ENCODE measurements around the gene CEP63.

CEP63 gene

DNA sequence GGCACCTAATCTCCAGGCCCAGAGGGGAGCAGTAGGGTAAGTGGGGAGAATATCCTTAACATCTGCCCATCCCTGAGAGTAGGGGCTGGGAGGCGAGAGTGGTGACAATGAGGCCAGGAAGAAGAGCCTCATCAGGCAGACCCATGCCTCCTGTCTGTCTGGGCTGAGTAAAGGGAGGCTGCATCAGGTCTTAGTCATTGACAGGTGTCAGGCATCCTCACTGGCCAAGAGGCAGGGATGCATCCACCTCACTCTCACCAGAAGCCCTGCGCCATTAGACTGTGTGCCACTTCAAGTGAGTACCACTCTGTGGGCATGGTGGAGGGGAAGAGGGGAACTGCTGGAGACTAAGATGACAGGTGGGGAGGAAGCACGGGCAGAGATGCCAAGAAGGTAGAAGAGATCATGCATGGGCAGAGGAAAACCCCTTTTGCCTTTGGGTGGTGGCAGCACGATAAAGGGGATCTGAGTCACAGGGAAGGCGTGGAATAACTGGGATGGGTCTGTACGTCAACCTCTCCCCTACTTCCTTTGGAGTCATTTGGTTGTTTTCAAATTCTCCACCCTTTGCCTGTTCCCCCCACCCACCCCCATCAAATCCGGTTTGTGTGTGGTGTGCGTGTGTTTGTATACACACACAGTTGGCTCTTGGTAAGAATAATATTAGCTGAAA is 14.2 kb upstream of the CEP63 start:
- DNase-seq = no peak

DNA sequence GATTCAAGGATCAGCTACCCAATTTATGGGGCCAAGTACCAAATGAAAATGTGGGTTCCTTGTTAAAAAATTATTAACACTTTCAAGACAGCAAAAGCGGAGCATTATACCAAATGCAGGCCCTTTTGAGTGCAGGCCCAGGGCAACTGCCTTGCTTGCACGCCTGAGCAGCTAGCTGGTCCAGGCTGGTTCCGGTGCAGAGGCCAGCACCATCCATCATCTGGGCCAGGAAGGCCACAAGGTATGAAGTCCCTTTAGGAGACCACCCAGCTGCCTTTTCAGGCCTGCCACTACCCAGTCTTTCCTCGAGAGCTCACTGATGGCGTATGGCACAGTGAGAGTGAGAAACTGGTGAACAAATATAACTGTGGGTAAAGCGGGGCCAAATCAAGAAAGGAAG is 13.0 kb upstream of the CEP63 start:
- no peak for DNase-seq

DNA sequence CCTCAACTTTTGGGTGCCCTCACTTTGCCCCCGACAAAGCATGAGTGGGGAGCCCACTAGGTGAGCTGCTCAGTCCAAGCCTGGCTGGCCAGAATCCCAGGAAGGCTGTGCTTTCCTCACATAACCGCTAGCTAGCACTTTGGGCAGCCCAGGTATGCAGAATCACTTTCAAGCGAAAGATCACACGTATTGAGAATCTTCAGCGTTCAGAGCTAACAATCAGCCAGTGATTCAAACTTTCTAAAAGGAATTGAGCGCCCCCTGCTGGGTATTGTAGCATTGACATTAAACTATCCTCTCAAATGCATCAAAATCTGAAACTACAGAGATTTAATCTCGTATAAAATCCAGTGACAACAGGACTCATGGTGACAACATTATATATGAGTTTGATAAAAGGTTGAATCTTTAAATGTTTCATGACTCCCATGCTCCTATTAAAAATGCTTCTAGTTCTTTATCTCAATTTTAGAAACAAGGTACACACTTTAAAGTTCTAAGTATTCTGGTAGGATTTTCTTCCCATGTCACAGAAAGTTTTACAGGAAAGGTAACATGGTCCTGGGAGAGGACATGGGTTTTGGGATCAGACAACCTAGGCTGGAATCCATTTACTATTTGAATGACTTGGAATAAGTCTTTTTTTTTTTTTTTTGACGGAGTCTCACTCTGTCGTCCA is 11.8 kb upstream of the CEP63 start:
- peak; percentile 77 for DNase-seq

DNA sequence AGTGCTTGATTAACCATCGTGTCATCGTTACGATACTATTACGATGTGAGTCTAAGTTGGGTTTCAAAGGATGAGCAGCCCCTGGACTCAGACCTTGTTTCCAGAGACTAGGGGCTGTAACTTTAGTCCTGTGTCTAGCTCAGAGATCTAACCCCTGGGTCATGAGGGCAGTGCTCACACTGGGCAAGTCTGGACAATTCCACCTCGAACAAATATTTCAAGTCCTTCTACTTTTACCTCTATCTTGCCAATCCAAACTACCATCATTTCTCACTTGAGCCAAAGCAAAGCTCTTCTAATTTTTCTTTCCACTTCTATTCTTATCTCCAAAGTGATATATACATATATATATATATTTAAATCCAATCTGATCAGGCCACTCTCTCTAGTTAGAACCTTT is 10.9 kb upstream of the CEP63 start:
- no peak for DNase-seq

DNA sequence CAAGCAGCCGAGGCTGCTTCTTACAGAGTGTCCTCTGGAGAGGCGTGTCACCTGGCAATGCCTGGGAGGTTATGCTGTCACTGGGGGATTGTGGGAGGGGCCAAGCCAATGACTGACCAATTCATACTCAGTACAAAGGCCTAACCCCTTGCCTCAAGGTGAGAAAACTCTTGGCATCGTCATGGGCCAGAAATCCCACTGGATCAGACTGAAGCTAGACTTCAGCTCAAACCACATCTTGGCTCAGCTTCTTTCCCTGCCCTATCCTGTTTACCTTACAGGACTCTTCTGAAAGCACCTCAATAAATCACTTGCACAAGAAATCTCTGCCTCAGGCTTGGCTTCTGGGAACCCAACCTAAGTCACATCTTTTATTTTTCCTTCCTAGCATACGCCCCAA is 9.6 kb upstream of the CEP63 start:
- no peak for DNase-seq

DNA sequence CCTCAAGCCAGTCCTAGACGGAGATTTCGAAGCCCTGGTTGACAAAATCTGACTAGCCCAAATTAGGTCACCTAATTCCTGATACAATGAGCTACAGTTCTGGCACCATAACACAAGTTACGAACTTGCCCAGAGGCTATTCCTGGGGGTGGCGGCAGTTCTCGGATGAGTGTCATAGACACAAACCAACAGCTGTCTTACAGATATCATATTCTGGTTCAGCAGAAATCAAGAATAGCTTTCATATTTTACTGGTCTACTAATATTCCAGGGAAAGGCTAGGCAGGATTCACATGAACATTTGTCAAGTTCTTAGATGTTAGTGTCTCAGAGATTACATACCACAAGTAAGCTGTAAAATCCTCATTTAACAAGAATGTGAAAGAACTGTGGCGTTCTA is 8.9 kb upstream of the CEP63 start:
- DNase-seq = no peak

DNA sequence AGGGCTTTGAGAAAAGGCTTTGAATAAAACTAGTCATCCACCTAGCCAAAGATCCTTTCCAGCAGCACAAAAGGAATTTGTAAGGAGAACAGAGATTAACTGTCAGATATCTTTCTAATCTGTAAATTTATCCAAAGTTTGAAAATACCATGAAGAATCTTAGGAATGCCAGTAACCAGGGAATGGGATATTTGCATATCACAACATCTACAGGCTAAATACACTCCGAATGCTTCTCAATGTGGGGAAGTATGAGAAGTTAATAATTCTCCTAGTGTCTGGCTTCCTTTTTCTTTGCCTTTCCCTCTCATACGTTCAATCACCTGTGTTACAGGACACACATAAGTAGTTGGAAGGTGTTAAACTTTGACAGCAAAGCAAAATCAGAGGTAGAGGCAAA is 7.9 kb upstream of the CEP63 start:
- DNase-seq = no peak

DNA sequence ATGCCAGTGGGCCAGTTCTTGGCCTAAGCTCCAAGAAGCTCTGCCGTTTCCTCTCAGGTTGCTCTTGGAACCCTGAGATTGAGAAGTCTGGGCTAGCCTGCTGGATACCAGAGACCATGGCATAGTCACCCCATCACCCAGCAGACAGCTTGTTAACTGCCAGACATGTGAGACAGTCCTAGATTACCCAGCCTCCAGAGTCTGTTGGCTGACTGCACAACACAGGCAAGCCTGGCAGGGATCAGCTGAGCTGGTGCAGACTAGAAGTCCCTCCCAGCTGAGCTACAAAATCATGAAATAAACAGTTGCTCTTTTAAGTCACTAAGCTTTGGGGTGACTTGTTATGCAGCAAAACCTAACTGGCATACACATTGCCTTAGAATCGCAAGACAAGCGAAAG is 5.3 kb upstream of the CEP63 start:
- DNase-seq = no peak

DNA sequence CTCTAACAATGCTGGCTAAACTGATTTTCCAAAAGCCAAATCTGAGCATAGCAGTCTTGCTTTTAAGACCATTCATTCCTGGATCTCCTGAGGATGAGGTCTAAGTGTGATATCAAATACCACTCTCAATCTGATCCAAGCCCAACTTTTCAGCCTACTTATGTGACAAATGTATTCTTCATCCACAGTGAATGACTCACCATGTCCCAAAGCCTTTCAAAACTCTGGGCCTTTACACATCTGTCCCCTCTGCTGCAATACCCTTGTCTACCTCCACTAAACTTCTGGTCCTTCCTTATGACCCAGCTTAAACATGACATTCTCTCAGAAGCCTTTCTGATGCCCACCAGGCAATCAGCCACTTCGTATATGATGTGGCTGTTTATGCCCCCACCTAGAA is 4.7 kb upstream of the CEP63 start:
- no peak for DNase-seq

DNA sequence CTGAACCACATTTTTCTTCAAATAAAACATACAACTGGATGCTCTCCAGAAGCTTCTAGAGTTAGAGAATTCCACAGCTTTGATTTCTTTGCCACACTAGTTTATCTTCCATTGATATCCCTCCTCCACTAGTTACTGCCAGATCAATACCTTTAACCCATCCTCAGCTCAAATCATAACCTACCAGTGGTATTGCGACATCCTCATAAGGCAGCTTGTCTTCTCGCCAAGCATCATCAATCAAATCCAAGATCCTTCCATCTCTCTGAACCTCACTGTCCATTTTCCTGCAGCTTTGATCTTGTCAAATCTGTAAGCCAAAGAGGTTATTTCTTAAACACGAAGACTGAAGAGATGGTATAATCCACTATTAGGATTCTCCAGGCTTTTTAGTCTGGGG is 3.2 kb upstream of the CEP63 start:
- DNase-seq = no peak

DNA sequence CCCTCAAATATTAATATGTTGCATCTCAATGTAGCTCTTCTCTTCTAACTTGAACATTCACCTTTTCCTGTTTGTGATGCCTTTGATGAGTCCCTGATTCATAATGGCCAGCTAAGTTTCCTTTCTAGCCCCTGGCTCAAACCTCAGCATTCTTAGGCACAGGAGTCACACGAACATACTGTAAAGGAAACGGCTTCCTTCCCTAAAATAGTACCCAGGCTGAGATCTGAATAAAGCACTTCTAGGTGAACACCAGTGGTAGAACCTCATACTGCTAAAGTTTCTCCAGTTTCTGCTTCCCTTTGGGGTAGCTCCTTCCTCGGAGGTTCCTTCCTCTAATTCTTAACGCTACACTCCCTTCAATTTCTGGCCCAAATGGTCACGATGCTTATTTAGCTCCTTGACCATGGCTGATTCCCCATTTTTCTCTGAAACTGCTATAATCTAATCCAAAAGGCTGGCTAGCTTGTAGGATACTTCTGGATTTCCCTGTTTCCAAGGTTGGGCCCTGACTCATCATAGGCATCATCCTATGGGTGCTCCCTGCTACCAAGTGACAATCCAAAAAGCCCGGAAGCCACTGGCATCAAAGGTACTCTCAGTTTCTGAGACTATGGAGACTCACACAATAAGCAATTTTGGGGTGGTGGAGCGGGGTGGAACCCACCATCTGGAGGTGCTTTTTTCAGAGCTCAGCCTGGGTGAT is 2.5 kb upstream of the CEP63 start:
- no peak for DNase-seq

DNA sequence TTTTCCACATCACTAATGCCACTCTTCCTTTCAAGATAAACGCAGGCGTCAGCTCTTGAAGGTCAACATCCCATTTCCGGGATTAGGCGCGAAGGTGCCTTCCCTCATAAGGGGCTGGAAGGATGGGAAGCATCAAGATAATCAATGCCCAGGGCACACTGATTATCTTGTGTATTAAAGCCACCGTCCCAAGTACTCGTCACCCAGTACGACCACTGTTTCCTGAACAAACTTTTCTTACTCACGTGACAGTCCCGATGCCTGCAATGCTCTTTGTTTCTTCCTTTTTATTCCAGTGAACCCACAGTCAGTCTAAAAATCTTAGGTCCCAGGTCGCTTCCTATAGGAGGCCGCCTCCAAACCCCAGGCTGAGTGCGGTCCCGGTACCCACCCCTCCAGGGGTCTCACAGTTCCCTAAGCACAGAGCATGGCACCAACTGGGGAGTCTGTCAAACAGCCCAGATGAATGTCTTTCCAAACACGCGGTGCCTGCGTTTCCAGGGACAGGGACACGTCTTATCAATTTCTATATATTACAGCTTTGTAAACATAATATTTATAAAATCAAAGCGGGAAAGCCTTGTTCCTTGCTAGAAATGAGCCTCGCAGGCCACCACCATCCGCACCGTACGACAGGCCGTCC is 661 bp upstream of the CEP63 start:
- peak; percentile 69 for DNase-seq

DNA sequence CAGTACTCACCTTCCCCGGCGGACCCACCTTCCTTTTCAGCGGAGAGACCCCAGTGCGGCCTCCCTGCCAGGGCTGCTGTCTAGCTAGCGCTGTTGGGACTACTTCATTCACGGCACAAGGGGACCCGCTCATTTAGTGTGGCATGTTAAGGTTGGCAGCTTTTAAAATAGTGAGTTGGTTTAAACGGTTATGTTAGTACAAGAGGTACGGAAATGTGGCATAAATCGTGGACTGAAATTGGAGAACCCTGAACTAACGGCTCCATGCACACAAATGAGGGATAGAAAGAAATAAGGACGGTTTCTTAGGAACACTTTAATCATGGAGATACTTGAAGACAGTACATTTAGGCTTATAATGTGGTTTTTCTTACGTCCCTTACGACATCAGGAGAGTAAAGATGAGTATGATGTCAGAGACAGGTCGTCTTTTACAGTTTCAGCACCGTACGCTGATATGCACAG is 752 bp downstream of the CEP63 start:
- peak; percentile 88 for DNase-seq

DNA sequence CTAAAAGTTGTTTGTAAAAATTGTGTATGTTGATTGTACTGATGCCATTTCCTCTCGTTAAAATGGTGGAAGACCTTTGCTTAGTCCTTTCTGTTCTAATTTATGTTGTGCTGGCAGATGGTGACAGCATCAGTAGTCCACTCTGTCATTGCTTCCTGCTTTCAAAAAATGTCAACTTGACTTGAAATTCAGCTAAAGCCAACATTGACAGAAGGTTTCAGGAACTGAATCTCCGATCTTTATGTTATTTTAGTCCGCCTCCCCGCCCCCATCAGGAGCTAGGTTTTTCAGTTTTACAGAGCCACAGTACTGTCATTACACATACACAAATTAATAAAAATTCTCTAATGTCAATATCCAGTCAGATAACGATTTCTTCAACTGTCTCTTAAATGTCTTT is 1.5 kb downstream of the CEP63 start:
- peak; percentile 19 for DNase-seq

DNA sequence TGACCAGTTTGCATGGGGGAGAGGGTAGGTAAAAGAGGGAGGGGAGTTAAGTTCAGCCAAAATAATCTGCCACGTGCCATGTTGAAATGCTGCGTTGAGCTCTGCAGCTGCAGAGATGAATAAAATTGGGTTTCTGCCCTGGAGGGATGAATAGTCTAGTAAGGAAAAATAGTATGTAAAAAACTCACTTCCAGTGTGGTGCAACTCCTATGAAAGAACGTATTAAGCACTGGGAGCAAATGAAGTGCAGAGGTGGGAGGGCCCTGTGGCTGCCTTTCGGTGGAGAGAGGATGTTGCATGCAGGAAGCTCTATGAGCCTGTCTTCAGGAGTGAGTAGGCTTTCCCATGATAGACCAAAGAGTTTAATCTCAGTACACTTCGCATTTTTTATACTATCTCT is 8.6 kb downstream of the CEP63 start:
- no peak for DNase-seq

DNA sequence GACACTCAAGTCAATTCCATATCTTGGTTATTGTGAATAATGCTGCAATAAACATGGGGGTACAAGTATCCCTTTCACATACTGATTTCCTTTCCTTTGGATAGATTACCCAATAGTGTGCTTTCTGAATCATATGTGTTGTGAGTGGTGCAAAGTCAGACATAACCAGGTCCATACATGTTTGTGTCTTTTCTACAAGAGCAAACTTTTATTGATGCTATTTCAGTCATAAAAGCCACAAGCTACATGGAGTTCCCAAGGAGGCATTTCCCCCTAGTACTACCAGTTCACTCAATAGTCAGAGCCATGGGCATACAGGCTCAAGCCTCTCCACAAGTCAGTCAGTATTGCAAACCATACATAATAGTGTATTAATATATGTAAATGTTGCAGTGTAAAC is 10.1 kb downstream of the CEP63 start:
- no peak for DNase-seq

DNA sequence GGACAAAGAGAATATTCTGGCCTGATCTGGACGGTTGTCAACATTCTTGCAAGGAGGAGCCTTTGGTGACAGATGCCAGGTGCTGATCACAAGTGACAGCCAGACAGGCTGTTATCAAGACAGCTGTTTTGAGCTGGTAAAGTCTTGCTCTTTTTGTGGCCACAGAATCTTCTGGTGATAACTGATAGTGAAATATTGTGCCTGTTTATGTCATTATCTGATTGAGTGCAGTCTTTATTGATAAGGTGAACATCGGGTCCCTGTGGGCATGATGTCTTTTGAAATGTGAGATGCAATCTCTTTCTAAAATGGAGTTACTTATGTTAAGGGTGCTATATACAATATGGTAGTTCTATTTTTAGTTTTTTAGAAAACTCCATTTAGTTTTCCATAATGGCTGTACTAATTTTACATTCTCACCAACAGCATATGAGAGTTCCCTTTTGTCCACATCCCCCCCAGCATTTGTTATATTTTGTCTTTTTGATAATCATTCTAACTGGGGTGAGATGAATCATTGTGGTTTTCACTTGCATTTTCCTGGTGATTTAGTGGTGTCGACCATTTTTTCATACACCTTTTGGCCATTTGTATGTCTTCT is 10.7 kb downstream of the CEP63 start:
- DNase-seq = no peak

DNA sequence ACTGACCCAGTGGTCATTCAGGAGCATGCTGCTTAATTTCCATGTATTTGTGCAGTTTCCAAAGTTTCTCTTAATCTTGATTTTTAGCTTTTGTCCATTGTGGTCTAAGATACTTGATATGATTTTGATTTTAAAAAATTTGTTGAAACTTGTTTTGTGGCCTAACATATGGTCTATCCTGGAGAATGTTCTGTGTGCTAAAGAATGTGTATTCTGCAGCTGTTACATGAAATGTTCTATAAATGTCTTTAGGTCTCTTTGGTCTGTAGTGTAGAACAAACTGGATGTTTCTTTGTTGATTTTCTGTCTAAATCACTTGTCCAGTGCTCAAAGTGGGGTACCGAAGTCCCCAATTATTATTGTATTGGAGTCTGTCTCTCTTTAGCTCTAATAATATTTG is 17.4 kb downstream of the CEP63 start:
- DNase-seq = no peak

DNA sequence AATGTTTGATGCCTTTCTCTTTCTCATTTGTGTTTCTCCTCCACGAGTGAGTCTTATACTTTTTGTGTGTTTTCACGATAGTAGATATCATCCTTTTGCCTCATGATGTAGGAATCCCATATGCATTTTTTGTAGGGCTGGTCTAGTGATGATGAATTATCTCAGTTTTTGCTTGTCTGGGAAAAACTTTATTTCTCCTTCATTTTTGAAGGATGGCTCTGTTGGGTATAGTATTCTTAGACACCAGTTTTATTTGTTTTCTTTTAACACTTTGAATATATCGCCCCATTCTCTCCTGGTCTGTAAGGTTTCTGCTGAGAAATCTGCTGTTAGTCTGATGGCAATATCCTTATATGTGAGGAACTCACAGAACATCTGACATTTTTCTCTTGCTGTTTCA is 18.3 kb downstream of the CEP63 start:
- no peak for DNase-seq

DNA sequence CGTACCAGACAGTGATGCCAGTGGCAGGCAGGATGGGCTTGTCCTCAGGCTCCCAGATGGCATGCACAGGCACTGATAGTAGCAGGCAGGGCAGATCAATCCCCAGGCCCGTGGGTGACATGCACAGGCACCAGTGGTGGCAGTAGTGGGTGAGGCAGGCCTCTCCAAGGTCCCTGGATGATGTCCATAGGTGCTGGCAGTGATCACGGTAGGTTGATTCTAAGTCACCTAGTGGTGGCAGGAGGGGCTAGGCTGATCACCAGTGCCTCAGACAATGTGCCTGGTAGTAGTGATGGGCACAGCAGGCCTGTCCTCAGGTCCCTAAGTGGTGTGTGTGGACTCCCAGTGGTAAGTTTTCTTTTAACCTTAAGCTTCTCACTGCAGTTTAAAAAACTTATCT is 19.6 kb downstream of the CEP63 start:
- DNase-seq = no peak

DNA sequence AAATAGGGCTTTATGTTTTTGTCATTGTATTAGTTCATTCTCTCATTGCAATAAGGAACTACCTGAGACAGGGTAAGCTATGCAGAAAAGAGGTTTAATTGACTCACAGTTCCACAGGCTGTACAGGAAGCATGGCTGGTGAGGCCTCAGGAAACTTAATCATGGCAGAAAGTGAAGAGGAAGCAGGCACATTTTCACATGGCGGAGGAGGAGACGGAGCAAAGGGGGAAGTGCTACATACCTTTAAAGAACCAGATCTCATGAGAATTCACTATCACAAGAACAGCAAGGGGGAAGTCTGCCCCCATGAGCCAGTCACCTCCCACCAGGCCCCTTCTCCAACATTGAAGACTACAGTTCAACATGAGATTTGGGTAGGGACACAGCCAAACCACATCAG is 25.6 kb downstream of the CEP63 start:
- no peak for DNase-seq

DNA sequence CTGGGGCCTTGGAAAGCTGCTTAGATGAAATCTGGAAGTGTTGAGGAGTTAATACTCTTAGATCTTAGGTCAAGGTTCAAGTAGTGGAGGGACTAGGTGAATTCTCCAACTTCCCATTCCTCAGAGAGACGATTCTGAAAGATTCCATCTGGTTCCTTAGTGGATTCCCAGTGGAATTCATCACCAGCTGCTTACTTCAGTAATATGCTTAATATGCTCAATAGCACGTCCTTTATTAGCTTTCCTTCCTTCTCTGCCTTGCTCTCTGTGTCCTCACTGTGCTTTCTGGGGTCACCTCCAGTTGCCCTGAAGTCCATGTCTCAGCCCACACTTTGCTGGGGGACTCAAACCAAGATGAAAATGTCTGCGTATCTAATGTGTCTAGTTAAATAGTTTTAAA is 31.0 kb downstream of the CEP63 start:
- DNase-seq = no peak

DNA sequence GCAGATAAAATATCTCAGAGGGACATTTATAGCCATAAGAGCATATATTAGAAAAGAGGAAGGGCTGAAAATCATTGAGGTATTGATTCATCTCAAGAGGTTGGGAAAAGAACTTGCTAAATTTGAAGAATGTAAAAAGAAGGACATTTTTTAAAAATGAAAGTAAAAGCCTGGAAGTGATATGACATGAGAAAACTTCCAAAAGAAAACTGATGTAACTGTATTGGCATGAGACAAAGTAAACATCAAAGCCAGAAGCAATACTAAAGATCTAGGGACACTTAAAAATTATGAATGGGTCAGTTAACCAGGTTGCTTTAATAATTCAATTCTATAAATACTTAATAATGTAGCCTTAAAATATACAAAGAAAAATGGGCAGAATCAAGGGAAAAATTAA is 31.9 kb downstream of the CEP63 start:
- DNase-seq = no peak

DNA sequence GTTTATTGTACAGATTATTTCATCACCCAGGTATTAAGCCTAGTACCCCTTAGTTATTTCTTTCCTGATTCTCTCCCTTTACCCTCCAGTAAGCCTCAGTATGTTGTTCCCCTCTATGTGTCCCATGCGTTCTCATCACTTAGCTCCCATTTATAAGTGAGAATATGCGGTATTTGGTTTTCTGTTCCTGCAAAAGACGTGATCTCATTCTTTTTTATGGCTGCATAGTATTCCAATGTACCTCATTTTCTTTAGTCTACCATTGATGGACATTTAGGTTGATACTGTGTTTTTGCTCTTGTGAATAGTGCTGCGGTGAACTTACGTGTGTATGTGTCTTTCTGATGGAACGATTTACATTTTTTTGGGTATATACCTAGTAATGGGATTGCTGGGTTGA is 36.7 kb downstream of the CEP63 start:
- no peak for DNase-seq
